Skeletal muscle tissue (tissue), 4 donors: ENCODE measurements around the gene CDYL. TPM values are rescaled to one million over a fixed set of nuclear protein-coding genes. Genes with fewer than 3 reads are reported as not detected.

ENCODE experiments used
- H3K27ac ChIP-seq: one replicate; pipeline ENCODE4 v1.7.0; 2013; ENCODE audit warnings: mild to moderate bottlenecking, low read depth, low read length, inconsistent platforms
- H3K27me3 ChIP-seq, 3 donors: one replicate each; pipeline ENCODE4 v1.7.0; 2013; ENCODE audit warnings: low read length in 3 of 3; ENCODE audit not compliant: control insufficient read depth in 3 of 3, insufficient read depth in 3 of 3
- H3K36me3 ChIP-seq, 3 donors: one replicate each; pipeline ENCODE4 v1.7.0; 2013; ENCODE audit warnings: low read length in 3 of 3; ENCODE audit not compliant: control insufficient read depth in 3 of 3, insufficient read depth in 3 of 3
- H3K4me1 ChIP-seq, 3 donors: one replicate each; pipeline ENCODE4 v1.7.0; 2013; ENCODE audit warnings: low read length in 3 of 3, mild to moderate bottlenecking in 3 of 3; ENCODE audit not compliant: control insufficient read depth in 3 of 3, insufficient read depth in 3 of 3
- H3K4me3 ChIP-seq, 3 donors: one replicate each; pipeline ENCODE4 v1.7.0; 2013; ENCODE audit warnings: low read length in 3 of 3
- H3K9ac ChIP-seq, 3 donors: one replicate each; pipeline ENCODE4 v1.7.0; 2013; ENCODE audit warnings: low read length in 3 of 3, mild to moderate bottlenecking in 3 of 3, moderate library complexity in 2 of 3, low read depth in 1 of 3
- H3K9me3 ChIP-seq, 3 donors: one replicate each; pipeline ENCODE4 v1.7.0; 2013; ENCODE audit warnings: low read length in 3 of 3; ENCODE audit not compliant: control insufficient read depth in 3 of 3
- total RNA-seq: library from RNA; depleted of rRNA; stranded (reverse); fragments of >200 nt; gene quantifications from one replicate; pipeline ENCODE4 v1.2.3, GENCODE V29; 2014
- donor health status: Osteomylitis.

Gene CDYL
- total RNA-seq, 1 donor from 2014 or later = 33.9 TPM

DNA sequence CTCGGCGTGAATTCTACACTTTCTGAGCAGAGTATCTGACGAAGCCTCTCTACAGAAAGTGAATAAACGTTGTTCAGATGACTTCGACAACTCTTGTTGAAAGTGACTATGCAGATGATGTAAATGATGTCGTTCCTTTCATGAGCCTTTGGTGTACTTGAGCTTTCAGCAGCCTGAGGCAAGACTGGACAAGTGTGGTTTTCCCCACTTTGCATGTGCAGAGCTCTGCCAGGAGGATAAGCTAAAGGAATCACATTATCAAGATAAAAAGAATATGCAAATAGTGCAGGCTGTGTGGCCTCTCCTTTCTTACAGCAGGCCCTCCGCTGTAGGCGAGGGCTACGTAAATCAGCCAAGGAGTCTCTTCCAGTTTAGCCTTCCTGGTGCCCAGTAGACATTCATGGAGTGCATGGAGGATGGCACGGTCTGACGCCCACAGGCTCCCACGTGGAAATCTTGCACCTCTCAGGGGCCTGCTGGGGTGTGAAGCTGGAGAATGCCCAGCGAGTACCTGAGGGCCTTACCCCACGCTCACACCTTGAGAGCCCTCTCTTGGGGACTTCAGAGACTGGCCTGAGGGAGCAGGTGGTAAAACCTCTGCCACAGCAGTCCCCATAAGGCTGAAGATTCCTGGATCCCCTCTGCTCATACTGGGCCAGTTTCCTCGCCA, 172.7 kb downstream of the CDYL start:
- Histone ChIP-seq H3K36me3 (peaks cover 21 to 36% (median 30%) of the 10 kb centered on the region in 3 donors), H3K9me3 (no peaks in the 10 kb centered on the region), H3K27ac (no peak overlapping the region)

DNA sequence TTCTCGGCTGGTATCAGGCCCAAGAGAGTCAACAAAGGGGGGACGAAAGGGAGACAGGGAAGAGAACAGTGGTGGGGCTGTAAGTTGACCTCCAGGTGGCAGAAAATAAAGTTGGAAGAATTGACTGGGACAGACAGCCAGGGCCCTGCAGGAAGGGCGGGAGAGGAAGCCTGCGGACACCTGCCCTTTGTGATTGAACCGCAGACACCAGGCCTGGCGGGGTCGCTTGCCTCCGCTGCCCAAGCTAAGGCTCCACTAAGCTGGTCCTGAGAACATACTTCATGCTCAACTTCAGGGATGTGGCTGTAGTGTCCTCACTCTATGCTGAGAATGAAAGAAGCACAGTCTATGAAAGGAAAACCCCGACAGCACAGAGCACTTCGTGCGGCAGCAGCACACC, 173.9 kb downstream of the CDYL start:
- peaks cover 24 to 31% (median 30%) of the 10 kb centered on the region in 3 donors for H3K36me3 ChIP-seq
- H3K27ac ChIP-seq = no peak overlapping the region
- H3K9ac ChIP-seq = no peak overlapping the region
- H3K27me3 ChIP-seq = no peaks in the 10 kb centered on the region
- no peaks in the 10 kb centered on the region for H3K4me1 ChIP-seq
- no peak overlapping the region for H3K4me3 ChIP-seq
- H3K9me3 ChIP-seq = no peaks in the 10 kb centered on the region

More for the DNA sequence above, 172.7 kb downstream of the CDYL start:
- Histone ChIP-seq H3K9ac (no peak overlapping the region), H3K4me3 (no peak overlapping the region), H3K4me1 (no peaks in the 10 kb centered on the region), H3K27me3 (no peaks in the 10 kb centered on the region)

DNA sequence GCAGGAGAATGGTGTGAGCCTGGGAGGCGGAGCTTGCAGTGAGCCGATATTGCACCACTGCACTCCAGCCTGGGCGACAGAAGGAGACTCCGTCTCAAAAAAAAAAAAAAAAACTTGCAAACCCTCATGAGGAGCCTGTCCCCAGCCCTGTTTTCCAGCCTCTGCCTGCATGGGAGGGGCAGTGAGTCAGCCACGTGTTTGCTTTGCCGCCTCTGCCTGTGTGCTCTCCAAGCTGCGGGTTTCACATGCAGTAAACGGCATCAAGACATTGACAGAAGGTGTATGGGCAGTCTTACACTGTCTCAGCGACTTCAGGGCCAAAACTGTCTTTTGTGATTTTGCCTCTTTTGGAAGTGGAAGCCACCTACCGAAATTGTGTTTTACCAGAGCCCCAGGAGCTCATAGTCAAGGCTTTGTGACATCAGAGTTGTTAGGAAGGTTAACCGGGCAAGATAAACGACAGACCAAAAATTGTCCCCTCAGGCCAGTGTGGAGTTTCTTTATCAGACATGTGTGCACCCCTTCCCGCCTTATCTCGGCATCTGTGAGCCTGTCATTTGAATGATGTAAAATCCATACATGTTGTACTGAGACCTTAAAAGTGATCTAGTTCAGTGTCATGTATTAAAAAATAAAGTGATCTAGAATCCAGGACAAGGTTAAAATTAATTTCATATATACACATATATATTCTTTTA, 174.8 kb downstream of the CDYL start:
- Histone ChIP-seq H3K9me3 (no peaks in the 10 kb centered on the region), H3K36me3 (peaks cover 16 to 23% (median 23%) of the 10 kb centered on the region in 3 donors), H3K4me1 (no peaks in the 10 kb centered on the region), H3K4me3 (no peak overlapping the region), H3K27ac (no peak overlapping the region), H3K27me3 (no peaks in the 10 kb centered on the region), H3K9ac (no peak overlapping the region)

DNA sequence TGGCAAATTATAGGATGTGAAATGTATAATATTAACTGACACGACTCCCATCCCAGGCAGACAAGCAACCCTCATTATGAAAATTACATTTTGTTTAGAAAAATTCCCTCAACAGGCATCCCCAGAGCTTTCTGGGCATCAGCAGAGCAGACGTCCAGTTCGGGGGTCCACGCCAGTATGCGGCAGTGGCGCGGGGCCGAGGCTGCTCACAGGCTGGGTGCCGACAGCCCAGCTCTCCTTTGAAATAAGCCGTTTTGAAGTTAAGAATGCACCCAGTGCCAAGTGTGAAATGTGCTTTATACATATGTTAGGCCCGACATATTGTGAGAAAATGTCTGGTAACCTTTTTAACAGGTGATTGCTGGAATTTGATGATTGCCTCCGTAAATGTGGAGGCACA, 177.2 kb downstream of the CDYL start:
- H3K27ac ChIP-seq = no peak overlapping the region
- H3K9me3 ChIP-seq = no peaks in the 10 kb centered on the region
- H3K27me3 ChIP-seq = no peaks in the 10 kb centered on the region
- no peak overlapping the region for H3K4me3 ChIP-seq
- H3K9ac ChIP-seq = no peak overlapping the region
- H3K4me1 ChIP-seq = peaks cover 2 to 7% (median 4%) of the 10 kb centered on the region in 3 donors
- H3K36me3 ChIP-seq = peaks cover 16 to 21% (median 19%) of the 10 kb centered on the region in 3 donors

DNA sequence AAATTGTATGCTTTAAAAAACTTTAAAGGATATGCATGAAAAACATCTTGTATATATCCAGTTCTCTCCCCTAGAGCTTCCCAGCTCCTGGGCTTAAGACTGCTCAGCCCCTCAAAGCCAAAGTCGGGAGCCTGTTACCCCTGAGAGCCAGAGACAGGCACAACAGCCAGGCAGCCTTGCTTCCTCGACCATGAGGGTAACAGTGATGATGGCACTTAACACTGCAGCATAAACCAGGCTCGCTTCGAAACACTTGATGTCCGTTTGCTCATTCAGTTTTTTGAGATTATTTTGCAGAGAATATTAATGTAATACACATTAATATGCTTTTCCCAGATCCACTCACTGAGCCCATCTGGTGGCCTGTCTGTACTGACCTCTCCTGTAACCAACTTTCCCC, 180.4 kb downstream of the CDYL start:
- peaks cover 10 to 16% (median 11%) of the 10 kb centered on the region in 3 donors for H3K36me3 ChIP-seq
- no peaks in the 10 kb centered on the region for H3K27me3 ChIP-seq
- H3K9me3 ChIP-seq = no peaks in the 10 kb centered on the region
- no peak overlapping the region for H3K4me3 ChIP-seq
- H3K4me1 ChIP-seq = peaks cover 2 to 7% (median 4%) of the 10 kb centered on the region in 3 donors
- no peak overlapping the region for H3K27ac ChIP-seq
- no peak overlapping the region for H3K9ac ChIP-seq

DNA sequence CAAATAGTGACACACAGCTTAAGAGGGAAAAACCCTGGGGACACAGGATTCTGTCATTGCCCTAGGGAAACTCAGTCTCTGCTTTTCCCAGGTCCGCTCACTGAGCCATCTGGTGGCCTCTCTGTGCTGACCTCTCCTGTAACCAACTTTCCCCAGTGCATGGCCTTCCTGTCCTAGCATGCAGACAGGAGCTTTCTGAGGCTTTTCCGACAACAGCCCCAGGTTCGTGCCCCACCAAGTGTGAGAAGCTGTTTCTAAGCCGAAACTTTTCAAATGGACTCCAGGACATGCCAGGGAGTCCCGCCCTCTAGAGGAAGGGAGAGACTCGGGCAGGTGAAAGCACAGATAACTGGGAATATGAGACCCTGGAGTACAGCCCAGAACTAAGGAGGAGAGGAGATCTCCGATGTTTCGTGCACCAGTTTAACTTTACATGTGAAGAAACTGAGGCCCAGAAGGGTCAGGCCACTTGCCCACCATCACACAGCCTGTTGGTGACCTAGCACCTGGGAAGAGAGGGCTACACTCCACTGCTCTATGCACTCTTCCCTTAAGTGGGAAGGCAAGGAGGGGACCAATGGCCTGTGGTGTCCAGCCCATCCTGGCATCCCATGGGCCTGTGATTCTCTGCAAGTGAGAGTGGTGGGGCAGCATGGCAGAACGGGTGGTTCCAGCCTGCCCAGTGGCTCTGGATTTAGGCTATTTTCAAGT, 181.5 kb downstream of the CDYL start:
- Histone ChIP-seq H3K27ac (no peak overlapping the region), H3K9ac (no peak overlapping the region), H3K27me3 (no peaks in the 10 kb centered on the region), H3K4me1 (peaks cover 2 to 7% (median 4%) of the 10 kb centered on the region in 3 donors), H3K4me3 (no peak overlapping the region), H3K9me3 (no peaks in the 10 kb centered on the region), H3K36me3 (peaks cover 6 to 11% (median 10%) of the 10 kb centered on the region in 3 donors)

DNA sequence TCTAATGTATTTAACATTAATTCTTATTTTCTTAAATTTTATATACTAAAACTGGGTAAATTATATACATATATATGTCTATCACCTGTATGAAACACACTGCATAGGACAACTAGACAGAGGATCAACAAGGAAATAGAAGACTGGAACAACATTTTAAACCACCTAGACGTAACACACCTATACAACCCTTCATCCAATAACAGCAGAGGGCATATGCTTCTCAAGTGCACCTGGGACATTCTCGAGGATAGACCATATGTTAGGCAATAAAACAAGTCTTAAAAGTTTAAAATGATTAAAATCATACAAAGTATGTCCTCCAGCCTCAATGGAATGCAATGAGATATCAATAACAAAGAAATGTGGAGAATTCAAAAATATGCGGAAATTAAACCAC, 182.4 kb downstream of the CDYL start:
- no peaks in the 10 kb centered on the region for H3K9me3 ChIP-seq
- no peaks in the 10 kb centered on the region for H3K27me3 ChIP-seq
- peaks cover 3 to 9% (median 7%) of the 10 kb centered on the region in 3 donors for H3K36me3 ChIP-seq
- peaks cover 2 to 7% (median 4%) of the 10 kb centered on the region in 3 donors for H3K4me1 ChIP-seq
- no peak overlapping the region for H3K27ac ChIP-seq
- no peak overlapping the region for H3K9ac ChIP-seq
- no peak overlapping the region for H3K4me3 ChIP-seq

DNA sequence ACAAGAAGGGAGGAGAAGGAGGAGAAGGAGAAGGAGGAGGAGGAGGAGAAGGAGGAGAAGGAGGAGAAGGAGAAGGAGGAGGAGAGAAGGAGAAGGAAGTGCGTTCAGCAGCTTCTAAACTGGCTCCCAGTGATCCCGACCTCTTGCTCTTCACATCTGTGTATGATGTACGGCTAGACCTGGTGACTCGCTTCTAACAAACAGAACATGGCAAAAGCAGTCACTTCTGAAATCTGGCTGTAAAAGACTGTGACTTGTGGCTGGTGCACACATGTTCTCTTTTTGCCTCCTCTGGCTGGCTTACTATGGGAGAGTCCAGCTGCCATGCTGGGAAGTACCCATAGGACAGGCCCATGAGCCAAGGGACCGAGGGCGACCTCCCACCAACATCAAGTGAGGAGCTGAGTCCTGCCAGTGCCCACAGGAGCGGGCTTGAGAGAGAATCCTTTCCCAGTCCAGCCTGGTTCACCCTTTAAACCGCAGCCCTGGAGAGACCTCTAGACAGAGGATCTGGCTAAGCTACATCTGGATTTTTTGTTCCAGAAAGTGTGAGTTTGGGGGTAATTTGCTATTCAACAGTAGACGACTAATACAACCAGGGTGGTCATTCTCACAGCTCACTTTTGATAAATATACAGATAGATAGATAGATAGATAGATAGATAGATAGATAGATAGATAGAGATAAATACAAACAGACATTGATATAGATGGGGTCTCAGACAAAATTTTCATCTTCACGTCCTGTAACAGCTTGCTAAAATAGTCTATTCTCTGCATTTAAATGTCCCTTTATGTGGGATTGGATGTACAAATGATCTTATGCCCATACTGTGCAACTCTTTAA, 185.3 kb downstream of the CDYL start:
- Histone ChIP-seq H3K27ac (no peak overlapping the region), H3K9ac (no peak overlapping the region), H3K36me3 (peaks cover 0 to 1% (median 0%) of the 10 kb centered on the region in 3 donors), H3K9me3 (no peaks in the 10 kb centered on the region), H3K27me3 (no peaks in the 10 kb centered on the region), H3K4me3 (no peak overlapping the region), H3K4me1 (peaks cover 2 to 7% (median 4%) of the 10 kb centered on the region in 3 donors)

DNA sequence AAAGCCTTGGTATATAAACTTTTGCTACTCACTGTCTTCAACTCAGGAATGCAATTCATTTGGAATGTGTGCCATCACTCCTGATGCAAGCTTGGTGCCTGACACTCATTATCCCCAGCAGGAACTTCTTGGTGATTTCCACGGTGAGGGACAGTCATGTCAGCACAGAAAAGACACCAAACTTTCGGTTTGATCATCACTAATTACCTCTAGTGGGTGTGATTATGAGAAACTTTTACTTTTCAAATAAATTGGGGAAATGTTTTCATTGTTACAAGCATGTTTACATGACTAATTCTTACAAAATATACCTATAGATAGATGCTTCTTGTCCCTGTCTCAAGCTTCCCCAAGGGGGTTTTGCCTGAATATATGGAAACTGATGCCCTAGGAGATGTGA, 186.7 kb downstream of the CDYL start:
- H3K4me1 ChIP-seq = peaks cover 0 to 2% (median 0%) of the 10 kb centered on the region in 3 donors
- no peaks in the 10 kb centered on the region for H3K36me3 ChIP-seq
- H3K4me3 ChIP-seq = no peak overlapping the region
- H3K9me3 ChIP-seq = no peaks in the 10 kb centered on the region
- H3K27me3 ChIP-seq = no peaks in the 10 kb centered on the region
- no peak overlapping the region for H3K27ac ChIP-seq
- no peak overlapping the region for H3K9ac ChIP-seq
